ENCODE results near the gene FBXL7. TPM values are rescaled to one million over a fixed set of nuclear protein-coding genes. Genes with fewer than 3 reads are reported as not detected.

FBXL7 gene
- total RNA-seq, 2 experiments from 2014 or later = not detected

- ChIA-PET CTCF (no interaction called here), POLR2A (no interaction called here)
- no peaks in the 10 kb centered on the region for H3K36me3 ChIP-seq (ENCODE audit: insufficient read depth, low read length)
Observed at GRCh38 chr5:15752663-15753285, 252.8 kb downstream of the FBXL7 start.

GRCh38 chr5:15753752-15754151 lies 253.8 kb downstream of the FBXL7 start:
- ATAC-seq (ENCODE audit: poor library complexity) (no peak), DNase-seq (no peak)
- Mint-ChIP-seq H3K36me3 (ENCODE audit: low read depth) (no peaks in the 10 kb centered on the region), H3K9me3 (peaks cover 4% of the 10 kb centered on the region), H3K4me1 (ENCODE audit: low read depth) (no peaks in the 10 kb centered on the region), H3K27me3 (no peaks in the 10 kb centered on the region), H3K4me3 (no peak overlapping the region), H3K27ac (no peak overlapping the region)
- intact Hi-C loops (cut with DNase I, micrococcal nuclease) = no loop called here
- Histone ChIP-seq H3K4me1 (ENCODE audit: insufficient read depth, low read length) (no peaks in the 10 kb centered on the region), H3K4me3 (ENCODE audit: low read length) (no peak overlapping the region), H3K36me3 (ENCODE audit: insufficient read depth, low read length) (no peaks in the 10 kb centered on the region), H3K27ac (ENCODE audit: low read depth in 1 of 2, low read length in 2 of 2) (no peak overlapping the region), H3K9me3 (ENCODE audit: control insufficient read depth in 1 of 2, insufficient read depth in 1 of 2, low read length in 2 of 2) (no peaks in the 10 kb centered on the region), H3K27me3 (ENCODE audit: control insufficient read depth in 1 of 2, insufficient read depth in 2 of 2, low read length in 2 of 2) (no peaks in the 10 kb centered on the region)
- ChIA-PET POLR2A (no interaction called here), CTCF (no interaction called here)
- TF ChIP-seq CTCF (IDR thresholded peaks at IDR 0.05) = no peak

More at GRCh38 chr5:15752663-15753285, 252.8 kb downstream of the FBXL7 start:
- no peak overlapping the region for H3K27ac ChIP-seq (ENCODE audit: low read depth in 1 of 2, low read length in 2 of 2)
- H3K4me1 ChIP-seq (ENCODE audit: insufficient read depth, low read length) = no peaks in the 10 kb centered on the region
- no peak overlapping the region for H3K4me3 ChIP-seq (ENCODE audit: low read length)
- no peaks in the 10 kb centered on the region for H3K27me3 ChIP-seq (ENCODE audit: control insufficient read depth in 1 of 2, insufficient read depth in 2 of 2, low read length in 2 of 2)
- peaks cover 4% of the 10 kb centered on the region for H3K9me3 Mint-ChIP-seq
- ATAC-seq (ENCODE audit: poor library complexity) (no peak), DNase-seq (no peak)
- no peak overlapping the region for H3K4me3 Mint-ChIP-seq
- no peaks in the 10 kb centered on the region for H3K36me3 Mint-ChIP-seq (ENCODE audit: low read depth)
- H3K27ac Mint-ChIP-seq = no peak overlapping the region
- no peaks in the 10 kb centered on the region for H3K4me1 Mint-ChIP-seq (ENCODE audit: low read depth)
- no peak for TF ChIP-seq CTCF (IDR thresholded peaks at IDR 0.05)
- no peaks in the 10 kb centered on the region for H3K9me3 ChIP-seq (ENCODE audit: control insufficient read depth in 1 of 2, insufficient read depth in 1 of 2, low read length in 2 of 2)
- H3K27me3 Mint-ChIP-seq = no peaks in the 10 kb centered on the region
- intact Hi-C loops (cut with DNase I, micrococcal nuclease) = no loop called here

GRCh38 chr5:15757103-15757502 lies 257.1 kb downstream of the FBXL7 start:
- Histone ChIP-seq H3K4me1 (ENCODE audit: insufficient read depth, low read length) (no peaks in the 10 kb centered on the region), H3K4me3 (ENCODE audit: low read length) (no peak overlapping the region), H3K27ac (ENCODE audit: low read depth in 1 of 2, low read length in 2 of 2) (no peak overlapping the region), H3K9me3 (ENCODE audit: control insufficient read depth in 1 of 2, insufficient read depth in 1 of 2, low read length in 2 of 2) (peaks cover 0 to 3% of the 10 kb centered on the region in 2 experiments), H3K36me3 (ENCODE audit: insufficient read depth, low read length) (no peaks in the 10 kb centered on the region), H3K27me3 (ENCODE audit: control insufficient read depth in 1 of 2, insufficient read depth in 2 of 2, low read length in 2 of 2) (no peaks in the 10 kb centered on the region)
- H3K4me1 Mint-ChIP-seq (ENCODE audit: low read depth) = no peaks in the 10 kb centered on the region
- POLR2A ChIA-PET = interaction anchor here (0.7 kb wide), 1 partner anchor 1541 kb away, joined by 4 read pairs; no protein-coding TSS in a partner anchor
- no peak for TF ChIP-seq CTCF (IDR thresholded peaks at IDR 0.05)
- intact Hi-C loops (cut with DNase I, micrococcal nuclease) = no loop called here
- H3K9me3 Mint-ChIP-seq = peaks cover 4% of the 10 kb centered on the region
- CTCF ChIA-PET = no interaction called here
- DNase-seq (no peak), ATAC-seq (ENCODE audit: poor library complexity) (no peak)
- no peak overlapping the region for H3K4me3 Mint-ChIP-seq
- no peaks in the 10 kb centered on the region for H3K27me3 Mint-ChIP-seq
- H3K36me3 Mint-ChIP-seq (ENCODE audit: low read depth) = no peaks in the 10 kb centered on the region
- no peak overlapping the region for H3K27ac Mint-ChIP-seq
